GM19455 (cell line): Measurements from ENCODE around the gene OAT.
"Not testable (repeated sequence)": the region's sequence is repeated elsewhere in the genome, so short reads cannot be mapped to it uniquely, and the experiment has no call there.

Source experiments
- ATAC-seq: cut with Tn5 transposase; IDR thresholded peaks from one replicate; pipeline ENCODE4 v1.9.1; 2021; ENCODE audit not compliant: unreplicated experiment

The OAT gene

GRCh38 chr10:124379609-124380193, 39.0 kb downstream of the OAT start:
- no peak for ATAC-seq

- ATAC-seq = no peak
Observed at GRCh38 chr10:124378881-124379471, 39.7 kb downstream of the OAT start.

- ATAC-seq = no peak
Observed at GRCh38 chr10:124378271-124378670, 40.5 kb downstream of the OAT start.

GRCh38 chr10:124377101-124377500, 41.6 kb downstream of the OAT start:
- ATAC-seq = no peak

- ATAC-seq = no peak
Observed at GRCh38 chr10:124376411-124376810, 42.3 kb downstream of the OAT start.

- ATAC-seq = no peak
Observed at GRCh38 chr10:124375691-124376090, 43.0 kb downstream of the OAT start.

- no peak for ATAC-seq
Observed at GRCh38 chr10:124375353-124375614, 43.4 kb downstream of the OAT start.

- no peak for ATAC-seq
Observed at GRCh38 chr10:124374535-124375352, 44.0 kb downstream of the OAT start.

- ATAC-seq = no peak
Observed at GRCh38 chr10:124372899-124373298, 45.8 kb downstream of the OAT start.

- no peak for ATAC-seq
Observed at GRCh38 chr10:124370426-124370825, 48.3 kb downstream of the OAT start.

GRCh38 chr10:124369986-124370385, 48.7 kb downstream of the OAT start:
- ATAC-seq = no peak

- ATAC-seq = not testable (repeated sequence)
Observed at GRCh38 chr10:124369533-124369932, 49.2 kb downstream of the OAT start.

- ATAC-seq = no peak
Observed at GRCh38 chr10:124369066-124369465, 49.7 kb downstream of the OAT start.

GRCh38 chr10:124367936-124368335, 50.8 kb downstream of the OAT start:
- ATAC-seq = no peak

GRCh38 chr10:124367414-124367813, 51.3 kb downstream of the OAT start:
- no peak for ATAC-seq

- no peak for ATAC-seq
Observed at GRCh38 chr10:124366825-124367224, 51.9 kb downstream of the OAT start.

- no peak for ATAC-seq
Observed at GRCh38 chr10:124366343-124366742, 52.4 kb downstream of the OAT start.

GRCh38 chr10:124364674-124365073, 54.0 kb downstream of the OAT start:
- no peak for ATAC-seq

- ATAC-seq = no peak
Observed at GRCh38 chr10:124362568-124362967, 56.2 kb downstream of the OAT start.

GRCh38 chr10:124359336-124359832, 59.3 kb downstream of the OAT start:
- no peak for ATAC-seq

- no peak for ATAC-seq
Observed at GRCh38 chr10:124357561-124357885, 61.2 kb downstream of the OAT start.
